Hepatocyte (in vitro differentiated cells): ENCODE measurements around the gene LCE3E.

Source experiments
- EZH2 ChIP-seq: fragments of 200-600 bp; sonication (generic); IDR thresholded peaks from 2 replicates; pipeline ENCODE4 v1.6.1; 2016; ENCODE audit warnings: antibody characterized with exemption, mild to moderate bottlenecking, borderline replicate concordance
- TF ChIP-seq, protein P1 (sequence below): fragments of 200-600 bp; sonication (generic); IDR thresholded peaks from 2 replicates; pipeline ENCODE4 v1.5.1; 2016; ENCODE audit warnings: antibody characterized with exemption, mild to moderate bottlenecking; ENCODE audit not compliant: poor library complexity

DNA sequence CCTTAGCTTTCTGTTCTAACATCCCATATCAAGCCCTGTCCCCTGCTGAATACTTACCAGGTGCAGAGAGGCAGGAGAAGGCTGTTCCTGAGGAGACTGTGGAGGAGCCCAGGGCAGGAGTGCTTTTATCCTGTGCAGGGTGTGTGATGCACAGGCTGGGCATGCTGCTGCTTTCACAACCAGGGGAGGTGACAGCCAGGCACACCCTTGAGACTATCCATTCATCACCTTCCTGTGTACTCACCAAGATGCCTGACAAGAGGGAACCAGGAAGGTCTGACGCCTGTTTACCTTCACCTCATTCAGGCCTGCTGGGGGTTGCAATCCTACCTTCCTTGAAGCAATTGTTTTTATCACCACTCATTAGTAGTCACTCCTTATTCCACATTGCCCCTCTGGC lies at the start of gene LCE3E:
- TF ChIP-seq, protein P1, sequence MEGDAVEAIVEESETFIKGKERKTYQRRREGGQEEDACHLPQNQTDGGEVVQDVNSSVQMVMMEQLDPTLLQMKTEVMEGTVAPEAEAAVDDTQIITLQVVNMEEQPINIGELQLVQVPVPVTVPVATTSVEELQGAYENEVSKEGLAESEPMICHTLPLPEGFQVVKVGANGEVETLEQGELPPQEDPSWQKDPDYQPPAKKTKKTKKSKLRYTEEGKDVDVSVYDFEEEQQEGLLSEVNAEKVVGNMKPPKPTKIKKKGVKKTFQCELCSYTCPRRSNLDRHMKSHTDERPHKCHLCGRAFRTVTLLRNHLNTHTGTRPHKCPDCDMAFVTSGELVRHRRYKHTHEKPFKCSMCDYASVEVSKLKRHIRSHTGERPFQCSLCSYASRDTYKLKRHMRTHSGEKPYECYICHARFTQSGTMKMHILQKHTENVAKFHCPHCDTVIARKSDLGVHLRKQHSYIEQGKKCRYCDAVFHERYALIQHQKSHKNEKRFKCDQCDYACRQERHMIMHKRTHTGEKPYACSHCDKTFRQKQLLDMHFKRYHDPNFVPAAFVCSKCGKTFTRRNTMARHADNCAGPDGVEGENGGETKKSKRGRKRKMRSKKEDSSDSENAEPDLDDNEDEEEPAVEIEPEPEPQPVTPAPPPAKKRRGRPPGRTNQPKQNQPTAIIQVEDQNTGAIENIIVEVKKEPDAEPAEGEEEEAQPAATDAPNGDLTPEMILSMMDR: no peak
- TF ChIP-seq EZH2: no peak
